Calu3 (cell line): ENCODE measurements around the gene DAO. TPM values are rescaled to one million over a fixed set of nuclear protein-coding genes. Genes with fewer than 3 reads are reported as not detected.

Experiments used
- BruUV-seq: library from RNA; stranded (reverse); fragments of 400-500 nt; replicated peaks from 2 replicates; lab custom pipeline; 2021; lab: Mats Ljungman, UMichigan
- CTCF ChIA-PET: fragments of 300-600 bp; sonication (Branson Sonifier 250); formaldehyde crosslinking; loops from one replicate; lab custom pipeline; 2022; ENCODE audit warnings: antibody characterized with exemption; lab: Charles Lee
- DNase-seq: peaks from one replicate; pipeline ENCODE4 v3.0.0; 2022
- H3K27ac Mint-ChIP-seq: one replicate; pipeline ENCODE4 v1.8.0; 2022; ENCODE audit warnings: mixed read lengths; ENCODE audit not compliant: unreplicated experiment
- H3K27me3 Mint-ChIP-seq: one replicate; pipeline ENCODE4 v1.8.0; 2022; ENCODE audit warnings: mixed read lengths; ENCODE audit not compliant: unreplicated experiment
- H3K36me3 Mint-ChIP-seq: one replicate; pipeline ENCODE4 v1.8.0; 2022; ENCODE audit warnings: mild to moderate bottlenecking, moderate library complexity, mixed read lengths; ENCODE audit not compliant: insufficient read depth, unreplicated experiment
- H3K4me1 Mint-ChIP-seq: one replicate; pipeline ENCODE4 v1.8.0; 2022; ENCODE audit warnings: mild to moderate bottlenecking, low read depth, mixed read lengths; ENCODE audit not compliant: unreplicated experiment
- H3K4me3 Mint-ChIP-seq: one replicate; pipeline ENCODE4 v1.8.0; 2022; ENCODE audit warnings: mild to moderate bottlenecking, low read depth, moderate library complexity, mixed read lengths; ENCODE audit not compliant: unreplicated experiment
- H3K9me3 Mint-ChIP-seq: one replicate; pipeline ENCODE4 v1.8.0; 2022; ENCODE audit warnings: low read depth, mixed read lengths; ENCODE audit not compliant: unreplicated experiment
- intact Hi-C: fragments of 100-400 bp; cut with micrococcal nuclease; formaldehyde crosslinking; loops from one replicate; pipeline ENCODE4 v1.10.0; 2022; ENCODE audit not compliant: unreplicated experiment
- total RNA-seq: library from RNA; stranded (reverse); gene quantifications from 2 replicates; pipeline ENCODE4 v1.2.3, GENCODE V29; 2022
- TF ChIP-seq, protein P1 (sequence below): fragments of 200-600 bp; IDR thresholded peaks from one replicate; pipeline ENCODE4 v1.8.0; 2022; ENCODE audit warnings: antibody characterized with exemption; ENCODE audit not compliant: unreplicated experiment

The DAO gene
- total RNA-seq, 1 experiment from 2014 or later: not detected

DNA sequence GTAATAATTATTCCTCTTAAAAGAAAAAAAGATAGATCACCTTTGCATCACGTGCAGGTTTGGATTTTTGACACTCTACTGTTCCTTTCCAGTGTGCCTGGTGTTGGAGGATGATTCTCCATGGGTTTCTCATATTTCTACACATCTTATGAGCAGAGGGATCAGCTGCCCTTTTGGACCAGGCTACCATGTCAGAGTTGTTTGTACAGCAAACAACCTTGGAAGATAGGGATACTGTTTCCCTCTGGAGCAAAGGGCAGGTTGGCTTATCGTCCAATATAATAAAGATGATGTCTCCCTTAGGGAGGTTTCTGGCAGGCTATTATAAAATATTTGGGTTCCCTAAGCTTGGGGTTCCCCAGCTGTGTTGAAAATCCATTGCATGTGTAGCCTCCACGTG, 42.1 kb downstream of the DAO start:
- TF ChIP-seq, protein P1, sequence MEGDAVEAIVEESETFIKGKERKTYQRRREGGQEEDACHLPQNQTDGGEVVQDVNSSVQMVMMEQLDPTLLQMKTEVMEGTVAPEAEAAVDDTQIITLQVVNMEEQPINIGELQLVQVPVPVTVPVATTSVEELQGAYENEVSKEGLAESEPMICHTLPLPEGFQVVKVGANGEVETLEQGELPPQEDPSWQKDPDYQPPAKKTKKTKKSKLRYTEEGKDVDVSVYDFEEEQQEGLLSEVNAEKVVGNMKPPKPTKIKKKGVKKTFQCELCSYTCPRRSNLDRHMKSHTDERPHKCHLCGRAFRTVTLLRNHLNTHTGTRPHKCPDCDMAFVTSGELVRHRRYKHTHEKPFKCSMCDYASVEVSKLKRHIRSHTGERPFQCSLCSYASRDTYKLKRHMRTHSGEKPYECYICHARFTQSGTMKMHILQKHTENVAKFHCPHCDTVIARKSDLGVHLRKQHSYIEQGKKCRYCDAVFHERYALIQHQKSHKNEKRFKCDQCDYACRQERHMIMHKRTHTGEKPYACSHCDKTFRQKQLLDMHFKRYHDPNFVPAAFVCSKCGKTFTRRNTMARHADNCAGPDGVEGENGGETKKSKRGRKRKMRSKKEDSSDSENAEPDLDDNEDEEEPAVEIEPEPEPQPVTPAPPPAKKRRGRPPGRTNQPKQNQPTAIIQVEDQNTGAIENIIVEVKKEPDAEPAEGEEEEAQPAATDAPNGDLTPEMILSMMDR: no peak
- Mint-ChIP-seq H3K36me3 (no peaks in the 10 kb centered on the region), H3K9me3 (no peaks in the 10 kb centered on the region), H3K27ac (no peak overlapping the region), H3K4me3 (no peak overlapping the region), H3K4me1 (no peaks in the 10 kb centered on the region), H3K27me3 (peaks cover 46% of the 10 kb centered on the region)
- CTCF ChIA-PET: interaction anchor here (0.6 kb wide), 1 partner anchor 175 kb away, joined by 3 read pairs; no protein-coding TSS in a partner anchor
- intact Hi-C loops: no loop called here
- DNase-seq: no peak
- no TSS peak for BruUV-seq

DNA sequence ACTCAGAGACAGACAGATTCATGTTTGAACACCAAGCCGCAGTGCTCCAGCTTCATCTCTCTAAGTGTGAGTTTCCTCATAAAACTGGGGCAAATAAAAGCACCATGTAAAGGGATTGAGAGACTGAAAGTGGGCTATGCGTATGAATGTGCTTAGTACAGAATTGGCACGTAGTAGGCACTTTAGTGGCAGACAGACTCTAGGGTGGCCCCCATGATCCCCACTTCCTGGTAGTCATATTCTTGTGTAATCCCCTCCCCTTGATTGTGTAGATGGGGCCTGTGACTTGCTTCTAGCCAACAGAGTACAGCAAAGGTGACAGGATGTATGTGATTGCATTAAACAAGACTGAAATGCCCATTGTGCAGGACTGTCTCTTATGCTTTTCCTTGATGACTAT, 43.0 kb downstream of the DAO start:
- Mint-ChIP-seq H3K9me3 (no peaks in the 10 kb centered on the region), H3K36me3 (no peaks in the 10 kb centered on the region), H3K27me3 (peaks cover 49% of the 10 kb centered on the region), H3K4me3 (no peak overlapping the region), H3K27ac (no peak overlapping the region), H3K4me1 (no peaks in the 10 kb centered on the region)
- CTCF ChIA-PET: interaction anchor here (0.6 kb wide), 1 partner anchor 27 kb away, joined by 3 read pairs; no protein-coding TSS in a partner anchor
- no peak for DNase-seq
- TF ChIP-seq, protein P1: no peak
- intact Hi-C loops: no loop called here
- no TSS peak for BruUV-seq

DNA sequence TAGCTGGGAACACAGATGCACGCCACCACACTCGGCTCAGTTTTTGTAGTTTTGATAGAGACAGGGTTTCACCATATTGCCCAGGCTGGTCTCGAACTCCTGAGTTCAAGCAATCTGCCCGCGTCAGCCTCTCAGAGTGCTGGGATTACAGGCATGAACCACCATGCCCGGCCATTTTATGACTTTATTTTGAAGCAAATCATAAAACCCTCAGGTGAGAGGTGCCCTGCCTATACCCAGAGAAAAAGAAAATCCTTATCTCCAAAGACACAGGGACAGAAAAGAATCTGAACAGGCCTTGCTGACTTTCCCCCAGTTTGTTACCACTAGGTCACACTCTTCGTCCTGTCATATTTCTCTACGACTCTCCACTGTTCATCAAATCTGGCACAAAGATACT, 48.8 kb downstream of the DAO start:
- CTCF ChIA-PET: no interaction called here
- Mint-ChIP-seq H3K4me1 (no peaks in the 10 kb centered on the region), H3K9me3 (no peaks in the 10 kb centered on the region), H3K27me3 (peaks cover 47% of the 10 kb centered on the region), H3K36me3 (no peaks in the 10 kb centered on the region), H3K27ac (no peak overlapping the region), H3K4me3 (no peak overlapping the region)
- BruUV-seq: no TSS peak
- DNase-seq: no peak
- intact Hi-C loops: no loop called here
- TF ChIP-seq, protein P1: no peak

DNA sequence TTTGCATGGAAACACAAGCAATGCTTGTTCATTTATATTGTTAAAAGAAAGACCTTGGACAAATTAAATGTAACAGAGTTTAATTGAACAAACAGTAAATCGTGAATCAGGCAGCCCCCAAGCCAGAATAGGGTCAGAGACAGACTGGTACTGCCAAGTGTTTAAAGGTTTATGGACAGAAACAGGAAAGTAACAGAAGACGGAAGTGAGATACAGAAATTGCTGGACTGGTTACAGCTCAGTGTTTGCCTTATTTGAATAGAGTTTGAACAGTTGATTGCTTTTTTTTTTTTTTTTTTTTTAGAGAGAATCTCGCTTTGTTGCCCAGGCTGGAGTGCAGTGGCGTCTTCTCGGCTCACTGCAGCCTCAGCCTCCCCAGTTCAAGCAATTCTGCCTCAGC, 50.3 kb downstream of the DAO start:
- CTCF ChIA-PET: no interaction called here
- intact Hi-C loops: no loop called here
- DNase-seq: no peak
- TF ChIP-seq, protein P1: no peak
- no peak overlapping the region for H3K27ac Mint-ChIP-seq
- H3K36me3 Mint-ChIP-seq: no peaks in the 10 kb centered on the region
- H3K9me3 Mint-ChIP-seq: no peaks in the 10 kb centered on the region
- no TSS peak for BruUV-seq
- no peaks in the 10 kb centered on the region for H3K4me1 Mint-ChIP-seq
- peaks cover 47% of the 10 kb centered on the region for H3K27me3 Mint-ChIP-seq
- H3K4me3 Mint-ChIP-seq: no peak overlapping the region
